A549 treated with DMSO at 1 μM for 4 hours (cell line): ENCODE measurements around the gene CUEDC1. TPM values are rescaled to one million over a fixed set of nuclear protein-coding genes. Genes with fewer than 3 reads are reported as not detected.

Experiments used
- total RNA-seq: library from RNA; stranded (reverse); fragments of 200-300 nt; extraction: Qiagen RNA extraction; gene quantifications from 5 replicates; pipeline ENCODE4 v1.2.3, GENCODE V29; 2022; ENCODE audit warnings: low read depth

The CUEDC1 gene, protein sequence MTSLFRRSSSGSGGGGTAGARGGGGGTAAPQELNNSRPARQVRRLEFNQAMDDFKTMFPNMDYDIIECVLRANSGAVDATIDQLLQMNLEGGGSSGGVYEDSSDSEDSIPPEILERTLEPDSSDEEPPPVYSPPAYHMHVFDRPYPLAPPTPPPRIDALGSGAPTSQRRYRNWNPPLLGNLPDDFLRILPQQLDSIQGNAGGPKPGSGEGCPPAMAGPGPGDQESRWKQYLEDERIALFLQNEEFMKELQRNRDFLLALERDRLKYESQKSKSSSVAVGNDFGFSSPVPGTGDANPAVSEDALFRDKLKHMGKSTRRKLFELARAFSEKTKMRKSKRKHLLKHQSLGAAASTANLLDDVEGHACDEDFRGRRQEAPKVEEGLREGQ
- total RNA-seq, result 45.3 to 55.1 TPM (median 53.7 TPM) in 5 replicates

DNA sequence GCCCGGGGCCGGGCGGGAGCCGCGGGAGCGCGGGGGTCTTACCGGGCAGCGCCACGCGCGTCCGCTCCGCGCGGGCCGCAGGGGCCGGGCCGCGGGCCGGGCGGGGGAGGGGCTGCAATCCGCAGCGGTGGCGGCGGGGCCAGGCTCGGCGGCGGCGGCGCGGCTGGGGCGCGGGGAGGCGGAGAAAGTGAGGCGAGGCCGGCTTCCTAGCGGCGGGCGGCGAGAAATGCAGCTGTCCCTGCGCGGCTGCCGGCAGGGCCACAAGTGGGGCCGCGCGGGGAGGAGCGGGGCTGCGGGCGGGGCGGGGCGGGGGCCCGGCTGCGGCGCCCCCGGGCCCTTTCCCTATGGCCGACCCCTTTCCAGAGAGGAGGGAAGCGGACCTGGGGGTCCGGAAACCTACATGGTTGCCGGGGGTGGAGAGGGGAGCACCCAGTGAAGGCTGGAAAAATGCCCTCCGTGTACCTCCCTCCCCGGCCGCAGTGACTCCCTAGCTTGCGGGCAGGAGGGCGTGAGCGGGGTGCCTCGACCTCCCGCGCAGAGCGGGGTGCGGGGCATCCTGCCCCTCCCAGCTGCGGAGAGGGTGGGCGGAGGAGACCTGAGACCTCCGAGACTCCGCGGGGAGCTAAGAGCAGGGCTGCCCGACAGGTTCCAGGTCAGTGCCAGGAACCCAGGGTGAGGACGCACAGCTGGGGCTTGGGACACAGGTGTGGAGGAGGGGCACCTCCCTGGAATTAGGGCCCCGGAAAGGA is at the start of gene CUEDC1:
CUEDC1 (minus strand) TSS at position 230 of the 749 bp plus-strand sequence. CDS start 69,848 bp downstream, outside the sequence.

DNA sequence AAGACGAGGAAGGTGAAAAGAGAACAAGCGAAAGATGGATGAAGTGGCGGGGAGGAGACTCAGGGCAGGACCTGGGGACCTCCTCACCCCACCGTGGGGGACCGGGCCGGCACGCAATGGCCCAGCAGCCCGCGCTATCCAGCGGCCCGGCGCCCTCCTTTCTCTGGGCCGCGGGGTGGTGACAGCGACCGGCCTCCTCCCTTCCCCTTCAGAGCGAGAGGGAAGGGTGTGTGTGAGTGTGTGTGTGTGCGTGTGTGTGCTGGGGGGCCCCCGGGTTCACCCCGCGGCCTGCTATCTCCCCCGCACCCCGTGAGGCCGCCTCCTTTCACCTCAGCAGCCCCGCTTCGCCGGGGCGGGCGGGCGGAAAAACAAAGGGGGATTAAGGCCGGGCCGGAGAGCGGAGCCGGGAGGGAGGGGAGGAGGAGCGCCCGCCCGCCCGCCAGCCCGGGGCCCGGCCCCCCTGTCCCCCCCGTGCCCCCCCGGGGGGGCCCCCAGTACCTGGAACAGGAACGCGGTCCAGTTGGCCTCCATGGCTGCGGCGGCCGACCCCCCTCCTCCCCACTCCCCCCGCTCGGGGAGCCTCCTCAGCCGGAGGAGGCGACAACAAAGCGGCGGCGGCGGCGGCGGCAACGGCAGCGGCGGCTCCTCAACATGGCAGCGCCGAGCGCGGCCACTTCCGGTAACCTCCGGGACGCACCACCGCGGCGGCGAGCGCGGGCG is 32.5 kb upstream of the CUEDC1 start, which contains the start of gene VEZF1:
VEZF1 (minus strand) TSS at position 674 of the 720 bp plus-strand sequence; CDS start at position 531, 143 bp downstream.

DNA sequence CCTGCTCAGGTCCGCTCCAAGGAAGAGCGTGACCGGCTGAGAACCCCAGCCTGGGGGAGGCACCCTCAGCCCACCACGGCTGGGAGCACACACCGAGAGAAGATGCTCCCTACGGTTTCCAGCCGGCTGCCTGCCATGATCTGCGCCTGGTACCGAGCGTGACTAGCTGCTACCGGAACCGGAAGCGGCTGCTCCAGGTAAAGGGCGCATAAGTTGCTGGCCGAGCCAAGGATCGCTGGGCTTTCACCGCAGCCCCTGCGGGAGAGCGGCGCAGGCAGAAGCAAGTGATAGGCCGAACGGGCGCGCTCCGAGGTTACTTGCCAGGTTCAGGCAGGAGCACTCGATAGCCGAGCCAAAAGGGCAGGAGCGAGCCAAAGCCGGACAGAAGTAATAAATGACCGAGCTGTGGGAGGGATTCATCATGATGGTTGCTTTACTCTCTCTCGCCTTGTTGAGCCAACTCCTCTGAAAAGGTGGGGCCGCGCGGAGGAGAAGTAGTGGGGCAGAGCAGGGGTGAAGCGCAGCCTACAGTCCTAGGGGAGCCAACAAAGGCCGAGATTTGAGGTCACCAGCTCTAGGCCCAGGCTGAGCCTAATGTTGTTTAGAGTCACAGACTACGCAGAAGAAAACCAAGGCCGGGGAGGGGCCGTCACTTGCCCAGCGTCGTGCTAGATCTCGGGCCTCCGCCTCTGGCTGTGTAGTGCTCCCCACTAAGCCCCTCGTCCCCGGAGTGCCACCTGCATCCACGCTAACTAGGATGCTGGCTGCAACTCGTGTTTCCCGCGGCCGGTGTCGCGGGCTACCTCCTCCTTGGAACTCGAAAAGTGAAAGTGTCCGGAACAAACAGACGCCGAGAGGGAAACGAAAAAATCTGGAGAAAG is 105.1 kb downstream of the CUEDC1 start, which contains the start of gene MRPS23:
MRPS23 (minus strand) TSS at position 171 of the 881 bp plus-strand sequence; CDS start at position 137, 34 bp downstream.

Other genes starting within 250 kb of the CUEDC1 start
- not detected in 5 replicates for gene CCDC182, start 210.1 kb downstream of the CUEDC1 start, total RNA-seq
- 155 to 209 TPM (median 159 TPM) in 5 replicates for gene MRPS23, start 105.4 kb downstream of the CUEDC1 start, total RNA-seq
- 40.6 to 50.4 TPM (median 49.3 TPM) in 5 replicates for gene VEZF1, start 32.8 kb upstream of the CUEDC1 start, total RNA-seq
- gene SRSF1, start 51.8 kb upstream of the CUEDC1 start, total RNA-seq, result 258 to 297 TPM (median 284 TPM) in 5 replicates
- gene DYNLL2, start 128.0 kb upstream of the CUEDC1 start, total RNA-seq, result 19.9 to 24.7 TPM (median 24.2 TPM) in 5 replicates
- 0.02 TPM in 1 of 5 replicates, not detected in the others for gene OR4D1, start 193.0 kb upstream of the CUEDC1 start, total RNA-seq
- gene OR4D2, start 211.6 kb upstream of the CUEDC1 start, total RNA-seq, result not detected in 5 replicates
- not detected in 5 replicates for gene EPX, start 237.3 kb upstream of the CUEDC1 start, total RNA-seq